C4-2B (cell line): ENCODE results near the gene ATP11A.

ENCODE experiments used
- ZFX ChIP-seq: fragments of 450-650 bp; IDR thresholded peaks from 2 replicates; pipeline ENCODE4 v1.6.1; 2017
- TF ChIP-seq, protein P1 (sequence below): fragments of 450-650 bp; conservative IDR thresholded peaks from 2 replicates; pipeline ENCODE4 v1.5.1; 2017; ENCODE audit warnings: mild to moderate bottlenecking

DNA sequence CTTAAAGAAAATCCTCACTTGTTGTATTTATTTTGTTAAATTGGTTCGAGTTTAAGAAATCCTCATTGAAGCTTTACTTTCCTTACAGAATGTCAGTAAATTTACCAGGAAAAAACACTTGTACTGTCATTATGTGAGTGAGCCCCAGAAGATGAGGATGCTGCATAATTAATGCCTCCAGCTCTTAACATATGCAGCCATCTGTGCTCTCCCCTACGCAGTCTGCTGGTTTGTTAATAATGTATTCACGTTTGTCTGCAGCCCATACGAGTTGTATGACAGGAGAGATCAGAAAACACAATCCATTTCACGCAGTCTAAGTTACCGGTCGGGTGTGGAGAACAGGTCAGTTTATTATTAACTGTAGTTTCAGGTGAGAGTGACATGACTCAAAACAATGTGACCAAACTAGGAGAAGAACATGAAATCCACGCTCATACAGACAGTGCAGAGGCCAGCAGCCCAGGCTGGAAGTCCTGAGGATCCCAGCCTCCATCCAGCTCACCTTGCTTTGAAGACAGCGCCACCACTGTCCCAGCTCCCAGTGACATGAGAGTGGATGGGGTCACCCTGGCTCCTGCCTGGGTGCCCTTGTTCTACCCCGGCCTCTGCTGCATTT lies 19.8 kb upstream of the ATP11A start:
- TF ChIP-seq, protein P1, sequence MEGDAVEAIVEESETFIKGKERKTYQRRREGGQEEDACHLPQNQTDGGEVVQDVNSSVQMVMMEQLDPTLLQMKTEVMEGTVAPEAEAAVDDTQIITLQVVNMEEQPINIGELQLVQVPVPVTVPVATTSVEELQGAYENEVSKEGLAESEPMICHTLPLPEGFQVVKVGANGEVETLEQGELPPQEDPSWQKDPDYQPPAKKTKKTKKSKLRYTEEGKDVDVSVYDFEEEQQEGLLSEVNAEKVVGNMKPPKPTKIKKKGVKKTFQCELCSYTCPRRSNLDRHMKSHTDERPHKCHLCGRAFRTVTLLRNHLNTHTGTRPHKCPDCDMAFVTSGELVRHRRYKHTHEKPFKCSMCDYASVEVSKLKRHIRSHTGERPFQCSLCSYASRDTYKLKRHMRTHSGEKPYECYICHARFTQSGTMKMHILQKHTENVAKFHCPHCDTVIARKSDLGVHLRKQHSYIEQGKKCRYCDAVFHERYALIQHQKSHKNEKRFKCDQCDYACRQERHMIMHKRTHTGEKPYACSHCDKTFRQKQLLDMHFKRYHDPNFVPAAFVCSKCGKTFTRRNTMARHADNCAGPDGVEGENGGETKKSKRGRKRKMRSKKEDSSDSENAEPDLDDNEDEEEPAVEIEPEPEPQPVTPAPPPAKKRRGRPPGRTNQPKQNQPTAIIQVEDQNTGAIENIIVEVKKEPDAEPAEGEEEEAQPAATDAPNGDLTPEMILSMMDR, result no peak
- TF ChIP-seq ZFX, result no peak
